NCI-H2171 treated with DMSO at 0.1 percent for 48 hours (cell line): ENCODE data around the gene APC2.
"Not testable (repeated sequence)": the region's sequence is repeated elsewhere in the genome, so short reads cannot be mapped to it uniquely, and the experiment has no call there.

Experiments used
- DNase-seq: peaks from one replicate; lab custom pipeline; 2025; lab: John Stamatoyannopoulos, UW

APC2 gene

DNA sequence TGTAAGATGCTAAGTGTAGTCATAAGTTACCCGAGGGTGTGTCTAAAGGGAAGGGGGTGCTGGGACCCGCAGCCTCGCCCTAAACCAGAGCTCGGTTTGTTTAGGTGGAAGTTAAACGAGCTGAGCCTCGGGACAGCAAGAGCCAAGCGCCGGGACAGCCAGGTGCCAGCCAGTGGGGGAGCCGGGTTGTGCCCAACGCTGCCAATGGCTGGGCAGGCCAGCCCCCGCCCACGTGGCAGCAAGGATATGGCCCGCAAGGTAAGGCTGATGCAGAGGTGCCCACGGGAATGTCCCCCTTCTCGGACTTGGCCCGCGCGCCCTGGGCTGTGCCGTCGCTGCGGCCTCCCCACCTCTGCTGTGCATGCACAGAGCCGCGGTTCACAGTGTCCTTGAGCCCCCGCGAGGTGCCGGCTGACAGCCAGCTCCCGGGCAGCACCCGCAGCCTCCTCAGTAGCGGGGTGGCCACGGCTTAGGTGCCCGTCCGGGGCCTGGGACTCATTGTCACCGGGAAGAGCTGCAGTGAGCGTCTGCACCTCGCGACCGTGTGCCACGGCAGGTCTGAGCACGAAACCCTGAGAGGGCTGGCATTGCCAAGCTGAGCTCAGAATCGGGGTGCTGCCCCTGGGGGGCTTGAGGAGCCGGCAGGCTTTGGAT lies 21.1 kb upstream of the APC2 start:
- DNase-seq: no peak

DNA sequence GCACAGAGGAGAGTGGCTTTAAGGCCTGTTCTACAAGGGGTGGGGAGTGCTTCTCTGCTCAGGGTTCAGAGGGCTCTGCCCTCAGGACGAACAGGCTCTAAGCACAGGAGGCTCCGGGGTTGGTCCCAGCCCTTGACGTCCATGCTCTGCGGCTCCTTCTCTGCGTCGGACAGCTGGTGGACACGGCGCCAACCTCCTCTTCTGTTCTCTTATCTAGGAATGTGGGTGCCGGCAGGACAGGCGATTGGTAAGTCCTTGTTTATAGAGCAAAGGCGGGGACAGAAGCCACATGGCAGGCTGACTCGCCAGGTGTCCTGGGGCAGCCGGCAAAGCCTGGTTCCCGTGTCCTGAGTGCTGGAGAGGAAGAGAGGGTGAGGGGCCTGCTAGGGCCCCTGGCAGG lies 20.2 kb upstream of the APC2 start:
- no peak for DNase-seq

DNA sequence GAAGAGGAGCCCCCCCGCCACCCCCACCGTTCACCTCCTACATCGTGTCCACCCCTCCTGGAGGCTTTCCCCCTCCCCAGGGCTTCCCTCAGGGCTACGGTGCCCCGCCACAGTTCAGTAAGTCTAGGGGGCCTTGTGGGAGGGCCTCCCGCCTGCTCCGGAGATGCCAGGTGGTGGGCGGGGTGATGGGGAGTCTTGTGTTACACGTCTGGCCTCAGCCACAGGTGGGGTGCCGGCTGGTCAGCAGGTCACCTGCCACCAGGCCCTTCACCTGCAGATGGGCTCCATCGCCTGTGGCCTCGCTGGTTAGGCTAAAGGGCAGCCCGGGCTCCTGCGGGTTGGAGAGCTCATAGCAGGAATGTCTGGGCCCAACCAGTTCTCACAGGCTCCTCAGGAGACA lies 19.7 kb upstream of the APC2 start:
- DNase-seq: no peak

DNA sequence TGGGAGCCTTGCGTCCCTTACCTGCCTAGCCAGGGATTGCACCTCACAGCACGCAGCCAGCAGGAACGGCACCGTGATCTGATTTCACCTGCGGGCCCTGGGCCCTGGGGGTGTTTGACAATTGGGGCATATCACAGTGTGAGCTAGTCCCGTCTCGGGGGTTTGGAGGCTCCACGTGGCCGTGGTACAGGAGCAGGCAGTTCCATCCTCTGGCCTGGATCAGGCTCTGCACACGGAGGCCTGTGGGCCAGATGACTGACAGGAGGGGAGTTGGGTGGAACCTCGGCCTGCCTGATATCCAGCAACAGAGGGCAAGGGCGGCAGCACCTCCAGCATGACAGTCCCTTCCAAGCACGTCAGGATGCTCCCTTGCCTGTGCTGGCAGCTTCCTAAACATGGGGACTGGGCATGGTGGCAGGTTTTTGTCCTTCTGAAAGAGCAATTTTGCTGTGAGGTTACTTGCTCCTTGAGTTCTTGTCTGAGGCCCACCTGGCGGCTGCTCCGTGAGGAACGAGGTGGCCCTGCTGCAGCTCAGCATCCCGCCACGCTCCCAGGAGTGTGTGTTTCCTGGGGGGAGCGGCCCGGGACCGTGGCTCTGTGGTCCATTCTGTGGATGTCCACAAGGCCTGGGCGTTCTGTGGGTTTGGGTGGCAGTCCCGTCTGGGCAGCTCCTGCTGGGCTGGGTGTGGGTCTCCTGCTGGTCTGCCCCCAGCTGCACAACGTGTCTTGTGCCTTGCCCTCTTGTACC lies 18.0 kb upstream of the APC2 start:
- no peak for DNase-seq

DNA sequence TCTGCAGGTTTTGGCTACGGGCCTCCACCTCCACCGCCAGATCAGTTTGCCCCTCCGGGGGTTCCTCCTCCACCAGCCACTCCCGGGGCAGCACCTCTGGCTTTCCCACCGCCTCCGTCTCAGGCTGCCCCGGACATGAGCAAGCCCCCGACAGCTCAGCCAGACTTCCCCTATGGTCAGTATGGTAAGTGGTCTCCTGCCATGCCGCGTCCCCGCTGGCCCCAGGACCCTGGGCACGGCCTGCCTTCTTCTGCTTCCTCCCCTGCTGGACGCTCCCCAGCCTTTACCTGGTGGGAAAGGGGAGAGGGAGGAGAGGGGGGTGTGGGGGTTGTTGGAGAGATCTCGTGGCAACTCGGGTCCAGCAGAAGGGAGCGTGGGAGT lies 17.4 kb upstream of the APC2 start:
- DNase-seq: no peak

DNA sequence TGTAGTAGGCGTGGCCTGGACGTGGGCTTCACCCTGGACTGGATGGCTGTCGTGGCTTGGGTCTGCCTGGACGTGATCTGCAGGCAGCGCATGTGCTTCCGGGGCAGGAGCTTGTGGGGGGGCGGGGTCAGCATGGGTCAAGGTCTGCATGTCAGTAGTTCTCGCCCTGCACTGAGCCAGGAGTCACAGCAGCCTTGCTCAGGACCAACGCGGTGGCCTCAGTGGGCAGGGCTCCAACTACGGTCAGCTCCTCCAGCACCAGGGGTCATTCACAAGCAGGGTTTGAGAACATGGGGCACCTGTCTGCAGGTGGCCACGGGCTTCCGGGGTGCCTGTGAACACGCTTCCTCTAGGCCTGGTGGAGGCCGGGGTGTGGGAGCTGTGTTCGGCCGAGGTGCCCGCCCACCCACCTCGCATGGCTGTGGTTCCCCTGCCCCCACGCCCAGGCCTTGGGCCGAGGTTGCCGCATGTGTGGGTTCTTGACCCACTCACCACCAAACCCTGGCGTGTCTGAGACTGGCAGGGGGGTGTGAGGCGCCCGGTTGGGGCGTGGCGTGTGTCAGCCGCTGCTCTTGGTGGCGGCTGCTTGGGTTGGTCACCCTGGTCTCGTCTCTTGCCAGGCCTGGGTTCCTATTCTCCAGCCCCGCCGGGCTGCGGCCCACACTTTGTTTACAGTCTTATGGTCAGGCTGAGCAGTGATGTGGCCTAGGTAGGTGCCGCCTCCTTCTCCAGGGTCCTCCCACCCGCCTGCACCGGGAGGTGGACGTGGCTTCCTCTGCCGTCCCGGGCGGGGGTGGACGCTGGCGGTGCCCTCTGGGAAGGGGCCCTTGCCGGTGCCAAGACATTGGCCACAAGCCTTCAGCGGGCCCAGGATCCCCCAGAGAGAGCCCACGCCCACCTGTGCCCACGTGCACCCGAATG lies 16.5 kb upstream of the APC2 start:
- DNase-seq: no peak

DNA sequence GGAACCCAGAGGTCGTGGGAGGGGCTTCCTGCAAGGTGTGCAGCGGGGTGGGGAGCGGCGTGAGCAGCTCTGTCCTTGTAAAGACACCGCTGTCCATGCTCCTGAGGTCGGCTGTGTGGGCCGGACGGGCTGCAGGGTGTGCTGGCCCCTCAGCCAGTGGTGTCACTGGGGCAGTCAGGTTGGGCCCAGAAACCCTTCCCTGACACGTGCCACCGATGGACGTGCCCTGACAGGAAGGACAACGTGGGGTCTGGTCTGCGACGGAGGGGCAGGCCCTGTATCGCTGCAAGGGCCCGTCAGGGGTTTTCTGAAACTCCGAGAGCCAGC lies 15.9 kb upstream of the APC2 start:
- DNase-seq: no peak

DNA sequence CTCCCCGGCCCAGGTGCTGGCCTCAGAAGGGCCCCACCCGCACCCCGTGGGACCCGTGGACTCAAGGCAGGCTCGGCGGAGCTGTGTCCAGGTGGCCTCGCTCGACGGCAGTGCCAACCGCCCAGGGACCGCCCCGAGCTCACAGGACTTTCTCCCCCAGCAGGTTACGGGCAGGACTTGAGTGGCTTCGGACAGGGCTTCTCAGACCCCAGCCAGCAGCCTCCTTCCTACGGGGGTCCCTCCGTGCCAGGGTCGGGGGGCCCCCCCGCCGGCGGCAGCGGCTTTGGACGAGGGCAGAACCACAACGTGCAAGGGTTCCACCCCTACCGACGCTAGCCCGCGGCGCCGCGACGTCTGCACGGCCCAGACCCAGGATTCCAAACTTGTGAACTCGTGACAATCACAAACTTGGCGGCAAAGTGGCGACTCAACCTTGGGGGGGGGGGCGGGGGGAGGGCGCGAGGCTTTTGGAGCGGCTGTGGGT lies 15.3 kb upstream of the APC2 start:
- DNase-seq: no peak

DNA sequence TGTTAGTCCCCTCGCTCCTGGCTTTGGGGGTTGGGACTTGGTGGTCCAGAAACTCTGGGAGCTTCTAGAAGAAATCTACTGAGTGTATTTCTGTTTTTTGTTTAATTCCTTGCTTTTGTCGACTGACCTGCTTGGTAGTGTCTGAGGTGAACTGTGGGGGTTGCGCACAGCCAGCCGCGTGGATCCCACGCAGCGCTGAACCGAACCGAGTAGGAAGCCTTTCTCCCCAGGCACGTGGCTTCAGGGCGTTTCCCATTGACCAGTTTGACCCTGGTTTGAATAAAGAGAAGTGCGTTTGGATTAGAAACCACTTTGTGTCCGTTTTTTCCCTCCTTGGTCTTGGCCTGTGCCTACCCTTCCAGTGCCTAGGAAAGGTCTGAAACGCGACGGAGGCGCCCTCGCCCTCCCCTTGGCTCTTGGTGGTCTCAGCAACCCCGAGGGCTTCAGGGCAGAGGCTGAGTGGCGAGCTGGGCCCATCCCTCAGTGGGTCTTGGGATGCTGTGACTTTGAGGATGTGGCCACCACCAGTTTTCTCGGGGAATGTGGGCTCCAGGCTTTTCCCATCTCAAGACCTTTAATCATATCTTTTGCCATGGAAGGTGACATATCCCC lies 14.4 kb upstream of the APC2 start:
- DNase-seq: no peak

DNA sequence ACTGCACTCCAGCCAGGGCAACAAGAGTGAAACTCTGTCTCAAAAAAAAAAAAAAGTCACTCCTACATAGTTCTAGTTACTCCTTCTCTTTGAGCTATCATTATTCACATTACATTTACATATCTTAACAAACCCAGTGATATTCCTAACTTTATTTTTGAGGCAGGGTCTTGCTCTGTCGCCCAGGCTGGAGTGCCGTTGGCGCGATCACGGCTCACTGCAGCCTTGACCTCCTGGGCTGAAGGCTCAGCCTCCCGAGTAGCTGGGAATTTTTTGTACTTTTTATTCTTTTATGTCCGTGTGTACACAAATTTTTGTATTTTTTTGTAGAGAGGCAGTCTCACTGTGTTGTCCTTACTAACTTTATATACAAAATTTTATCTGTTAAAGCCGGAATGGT lies 12.3 kb upstream of the APC2 start:
- DNase-seq: no peak

DNA sequence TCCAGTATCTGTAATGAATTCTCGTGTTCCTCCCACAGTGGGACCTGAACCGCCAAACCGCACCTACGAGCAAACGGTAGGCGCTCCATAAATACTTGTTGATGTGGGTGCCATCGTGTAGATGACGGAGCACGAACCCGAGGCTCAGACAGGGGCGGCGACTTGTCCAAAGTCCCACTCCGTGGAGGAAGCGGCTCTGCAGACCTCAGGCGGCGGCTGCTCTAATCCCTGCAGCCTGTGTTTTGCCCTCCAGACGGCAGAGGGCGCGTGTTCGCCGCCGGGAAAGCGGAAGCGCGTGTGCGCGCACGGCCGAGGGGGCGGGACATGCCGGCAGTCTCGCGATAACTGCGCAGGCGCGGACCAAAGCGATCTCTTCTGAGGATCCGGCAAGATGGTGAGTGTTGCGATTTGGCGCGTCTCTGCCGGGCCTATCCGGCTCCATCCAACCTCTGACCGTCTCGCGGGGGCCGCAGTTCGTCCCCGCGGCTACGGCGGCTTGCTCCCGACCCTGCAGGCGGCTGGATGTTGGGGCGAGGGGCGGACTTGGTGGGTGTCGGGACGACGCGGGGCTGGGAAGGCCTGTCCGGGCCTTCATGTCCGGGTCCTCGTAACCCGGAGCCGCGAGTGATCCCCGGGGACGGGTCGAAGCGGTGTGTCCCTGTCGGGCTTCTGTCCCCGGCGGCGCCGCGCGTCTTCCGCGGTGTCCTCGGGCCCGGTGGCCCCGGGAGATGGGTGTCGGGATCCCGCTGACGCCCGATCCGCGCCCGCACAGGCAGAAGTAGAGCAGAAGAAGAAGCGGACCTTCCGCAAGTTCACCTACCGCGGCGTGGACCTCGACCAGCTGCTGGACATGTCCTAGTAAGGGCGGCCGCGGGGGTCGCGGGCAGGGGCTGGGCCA lies 11.6 kb upstream of the APC2 start, which contains the start of gene RPS15:
TSS of gene RPS15 (plus strand) at position 362 of the 898 bp plus-strand sequence. CDS start at position 392, 30 bp downstream.
- DNase-seq: peak; percentile 91

DNA sequence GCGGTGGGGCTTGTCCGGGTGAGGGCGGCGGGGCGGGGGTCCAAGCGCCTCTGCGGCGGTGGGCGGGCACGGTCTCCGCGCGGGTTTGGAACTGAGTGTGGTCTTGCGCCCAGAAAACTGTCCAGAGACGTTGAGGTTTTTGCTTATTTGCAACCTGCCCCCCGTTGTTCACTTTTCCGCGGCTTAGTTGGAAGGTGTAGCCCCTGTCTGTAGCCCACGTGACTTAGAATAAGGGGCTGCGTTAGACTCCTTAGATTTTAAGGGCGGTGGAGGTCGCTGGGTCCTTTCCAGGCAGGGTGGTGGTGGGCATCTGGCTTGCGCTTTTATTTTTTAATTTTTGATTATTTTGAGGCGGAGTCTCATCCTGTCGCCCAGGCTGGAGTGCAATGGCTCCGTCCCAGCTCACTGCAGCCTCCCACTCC lies 11.0 kb upstream of the APC2 start:
- no peak for DNase-seq

DNA sequence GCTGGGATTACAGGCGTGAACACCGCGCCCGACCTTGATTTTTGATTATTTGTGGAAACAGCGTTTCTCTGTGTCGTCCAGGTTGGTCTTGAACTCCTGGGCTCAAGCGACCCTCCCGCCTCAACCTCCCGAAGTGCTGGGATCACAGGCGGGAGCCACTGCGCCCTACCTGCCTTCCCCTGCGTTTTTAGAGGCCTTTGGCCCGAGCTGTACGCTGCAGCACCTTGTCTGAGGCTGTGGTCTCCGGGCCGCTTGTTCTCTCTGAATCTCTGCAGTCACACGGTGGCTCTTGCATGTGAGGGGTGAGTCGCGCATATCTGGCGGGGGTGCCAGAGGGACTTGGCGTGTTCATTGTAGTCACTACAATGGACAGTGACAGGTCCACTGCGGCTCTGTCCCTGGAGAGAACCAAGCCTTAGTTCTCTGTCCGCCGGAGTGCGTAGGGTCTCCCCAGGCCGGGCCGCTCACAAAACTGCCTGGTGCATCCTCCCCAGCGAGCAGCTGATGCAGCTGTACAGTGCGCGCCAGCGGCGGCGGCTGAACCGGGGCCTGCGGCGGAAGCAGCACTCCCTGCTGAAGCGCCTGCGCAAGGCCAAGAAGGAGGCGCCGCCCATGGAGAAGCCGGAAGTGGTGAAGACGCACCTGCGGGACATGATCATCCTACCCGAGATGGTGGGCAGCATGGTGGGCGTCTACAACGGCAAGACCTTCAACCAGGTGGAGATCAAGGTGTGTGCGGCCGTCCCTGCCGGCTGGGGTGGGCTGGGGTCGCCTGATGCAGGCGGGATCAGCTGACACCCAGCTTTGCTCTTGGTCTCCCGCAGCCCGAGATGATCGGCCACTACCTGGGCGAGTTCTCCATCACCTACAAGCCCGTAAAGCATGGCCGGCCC lies 10.2 kb upstream of the APC2 start:
- DNase-seq: not testable (repeated sequence)

DNA sequence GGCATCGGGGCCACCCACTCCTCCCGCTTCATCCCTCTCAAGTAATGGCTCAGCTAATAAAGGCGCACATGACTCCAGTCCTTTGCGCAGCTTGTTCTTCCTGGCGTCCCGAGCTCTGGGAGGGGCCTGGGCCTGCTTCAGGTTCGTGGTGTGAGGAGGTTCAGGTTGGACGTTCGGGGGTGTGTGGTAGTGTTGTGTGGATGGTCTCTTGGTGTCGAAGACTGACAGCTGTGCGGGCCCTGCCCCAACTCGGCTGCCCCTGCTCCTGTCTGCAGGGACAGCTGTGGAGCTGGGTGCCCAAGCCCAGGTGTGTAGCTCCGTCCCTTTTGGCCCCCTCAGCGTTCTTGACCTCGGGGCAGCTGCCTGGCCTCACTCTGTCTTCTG lies 9.5 kb upstream of the APC2 start:
- DNase-seq: no peak

DNA sequence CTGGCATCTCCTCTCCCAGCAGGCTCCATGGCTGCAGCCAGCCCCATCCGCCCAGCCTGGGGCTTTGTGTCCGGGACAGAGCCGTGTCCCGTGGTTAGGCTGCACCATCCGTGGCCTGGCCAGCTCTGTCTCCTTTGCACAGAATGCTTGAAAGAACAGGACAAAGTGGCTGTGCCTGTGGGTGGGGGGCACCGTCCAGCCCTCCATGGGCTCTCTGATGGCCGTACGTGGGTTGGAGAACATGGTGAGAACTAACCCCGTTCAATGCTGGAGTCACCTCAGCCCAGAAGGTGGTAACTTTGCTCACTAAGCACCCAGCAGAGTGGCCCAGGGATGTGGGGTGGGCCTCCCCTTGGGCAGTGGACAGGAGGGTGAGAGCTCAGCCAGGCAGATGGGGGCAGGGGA lies 8.9 kb upstream of the APC2 start:
- no peak for DNase-seq

DNA sequence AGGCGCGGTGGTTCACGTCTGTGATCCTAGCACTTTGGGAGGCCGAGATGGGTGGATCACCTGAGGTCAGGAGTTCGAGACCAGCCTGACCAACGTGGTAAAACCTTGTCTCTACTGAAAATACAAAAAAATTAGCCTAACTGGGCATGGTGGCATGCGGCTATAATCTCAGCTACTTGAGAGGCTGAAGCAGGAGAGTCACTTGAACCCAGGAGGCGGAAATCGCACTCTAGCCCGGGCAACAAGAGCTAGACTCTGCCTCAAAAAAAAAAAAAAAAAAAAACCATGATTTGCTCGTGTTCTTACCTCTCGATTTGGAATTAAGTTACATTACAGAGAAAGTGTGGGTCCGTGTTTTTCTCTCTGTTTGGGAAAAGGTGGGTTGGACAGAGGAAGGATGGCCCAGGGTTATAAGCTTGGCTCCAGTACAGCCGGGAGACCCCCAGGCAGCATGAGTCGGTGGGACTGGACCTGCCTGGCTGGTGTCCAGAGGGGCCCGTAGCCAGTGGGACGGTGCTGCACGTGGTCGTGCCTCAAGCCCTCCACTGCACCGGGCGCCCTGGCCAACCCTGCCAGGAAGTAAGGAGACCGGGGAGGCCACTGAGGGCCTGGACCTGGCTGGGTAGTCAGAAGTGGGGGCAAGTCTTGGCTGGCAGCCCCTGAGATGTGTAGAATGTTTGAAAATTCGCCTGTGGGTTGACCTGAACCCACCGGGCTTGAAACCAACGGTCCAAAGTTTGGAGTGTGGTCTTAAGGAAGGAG lies 8.1 kb upstream of the APC2 start:
- no peak for DNase-seq

DNA sequence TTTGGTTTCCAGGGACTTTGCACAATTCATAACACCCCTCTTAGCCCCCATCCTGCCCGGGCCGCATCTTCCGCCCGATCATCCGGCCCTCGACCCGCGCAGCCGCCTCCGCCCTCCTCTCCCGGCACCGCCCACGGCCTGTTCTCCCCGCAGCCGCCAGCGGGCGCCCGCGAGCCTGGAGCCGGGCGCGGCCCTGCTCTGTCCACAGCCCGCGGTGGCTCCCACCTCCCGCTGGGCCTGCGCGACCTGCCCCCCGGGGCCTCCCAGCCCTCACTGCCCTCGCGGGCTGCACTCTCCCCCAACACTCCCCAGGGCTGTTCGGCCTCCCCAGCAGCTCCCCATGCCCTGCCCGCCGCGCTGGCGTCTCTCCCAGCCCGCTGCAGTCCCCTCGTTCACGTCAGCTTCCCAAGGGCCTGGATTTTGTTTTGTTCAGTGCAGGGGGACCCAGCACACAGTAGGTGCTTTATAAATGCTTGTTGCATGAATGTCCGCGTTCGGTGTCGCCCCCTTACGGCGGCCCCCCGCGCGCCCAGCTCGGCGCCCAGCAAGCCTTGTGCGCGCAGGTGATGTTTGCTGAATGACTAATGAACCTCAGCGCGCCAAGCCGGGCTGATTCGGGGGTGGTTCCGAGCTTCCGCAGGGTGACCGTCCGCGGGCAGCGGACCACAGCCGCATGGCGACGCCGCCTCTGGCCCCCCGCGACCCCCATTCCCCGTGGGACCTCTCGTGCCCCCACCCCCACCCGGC lies 4.6 kb upstream of the APC2 start:
- DNase-seq: peak; percentile 65

DNA sequence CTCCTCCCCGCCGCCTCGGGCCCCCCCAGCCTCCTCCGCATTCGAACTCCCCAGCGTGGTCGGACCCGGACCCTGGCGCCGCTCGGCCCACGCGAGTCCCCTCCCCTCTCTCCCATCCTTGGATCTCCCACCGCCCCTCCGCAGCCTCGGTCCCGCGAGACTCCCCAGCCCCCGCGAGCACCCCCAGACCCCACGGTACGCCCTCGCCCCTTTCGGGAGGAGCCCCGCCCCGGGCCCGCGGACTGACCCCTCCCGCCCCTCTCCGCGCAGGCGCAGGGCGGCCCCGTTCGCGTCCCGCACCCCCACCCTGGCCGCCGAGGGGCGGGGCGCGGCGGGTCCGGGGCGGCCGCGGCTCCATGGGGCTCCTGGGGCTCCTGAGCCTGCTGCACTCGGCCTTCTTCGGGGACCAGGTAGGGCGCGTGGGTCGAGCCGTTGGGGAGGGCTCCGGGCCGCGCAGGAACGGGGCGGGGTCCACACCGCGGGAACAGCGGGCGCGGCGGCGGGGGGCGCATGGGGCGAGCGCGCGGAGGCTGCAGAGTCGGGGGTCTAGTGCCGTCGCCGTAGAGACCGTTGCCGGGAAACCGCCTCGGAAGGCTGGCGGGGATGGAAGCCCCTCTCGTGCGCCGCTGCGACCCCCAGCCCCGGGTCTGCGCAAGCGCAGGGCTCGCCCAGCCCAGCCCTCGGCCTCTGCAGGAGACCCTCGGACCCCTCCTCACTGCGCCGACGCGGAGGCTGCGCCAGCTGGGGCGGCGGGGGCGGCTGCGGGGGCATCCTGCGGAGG lies 3.8 kb upstream of the APC2 start:
- peak; percentile 55 for DNase-seq
